Frontal cortex (tissue), 4 donors: ENCODE measurements around the gene RUFY3. TPM values are rescaled to one million over a fixed set of nuclear protein-coding genes. Genes with fewer than 3 reads are reported as not detected.
"Not testable (repeated sequence)": the region's sequence is repeated elsewhere in the genome, so short reads cannot be mapped to it uniquely, and the experiment has no call there.

Source experiments
- DNase-seq, 2 donors: peaks; one replicate each; pipeline ENCODE4 v3.0.0; 2012; ENCODE audit warnings: low spot score in 2 of 2
- FAIRE-seq: peaks from 2 replicates; lab custom pipeline; 2012; peaks lifted over from hg19 to GRCh38; lab: Jason Lieb, UNC
- small RNA-seq: library from RNA; depleted of rRNA; stranded (forward); fragments of <200 nt; gene quantifications from one replicate; pipeline ENCODE3, GENCODE V24; 2014
- total RNA-seq: library from RNA; depleted of rRNA; stranded (reverse); fragments of >200 nt; gene quantifications from one replicate; pipeline ENCODE4 v1.2.3, GENCODE V29; 2014
- donor health status: control.
- donor health status: control.
- donor health status: control.

Gene RUFY3
- total RNA-seq, 1 donor from 2014 or later, result 669 TPM

DNA sequence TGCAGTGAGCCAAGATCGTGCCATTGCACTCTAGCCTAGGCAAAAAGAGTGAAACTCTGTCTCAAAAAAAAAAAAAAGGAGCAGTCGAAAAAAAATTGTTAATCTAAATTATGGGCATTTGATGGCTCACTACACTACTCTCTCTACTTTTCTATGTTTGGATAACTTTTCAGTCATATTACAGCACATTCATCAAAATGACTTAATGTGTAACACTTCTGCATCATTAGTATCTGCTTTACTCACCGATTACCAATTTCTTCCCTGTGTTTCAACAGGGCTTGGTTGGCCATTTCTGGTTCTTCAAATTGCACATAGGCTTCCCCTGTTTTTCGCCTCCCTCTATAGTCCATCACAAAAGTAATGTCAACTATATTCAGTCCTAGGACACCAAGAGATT is 109.5 kb downstream of the RUFY3 start:
- no peak for DNase-seq
- FAIRE-seq, result no peak

DNA sequence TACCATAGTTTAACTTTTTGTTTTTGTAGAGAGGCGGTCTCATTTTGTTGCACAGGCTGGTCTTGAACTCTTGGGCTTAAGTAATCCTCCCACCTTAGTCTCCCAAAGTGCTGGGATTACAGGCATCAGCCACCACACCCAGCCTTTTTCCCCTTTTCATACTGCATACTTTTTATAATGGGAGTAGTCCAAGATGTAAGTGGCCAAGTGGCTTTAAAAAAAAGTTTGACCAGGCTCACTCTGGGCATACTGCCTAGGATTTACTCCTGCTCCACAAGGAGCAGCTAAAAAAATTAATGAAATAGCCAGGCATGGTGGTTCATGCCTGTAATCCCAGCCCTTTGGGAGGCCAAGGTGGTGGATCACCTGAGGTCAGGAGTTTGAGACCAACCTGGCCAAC is 111.9 kb downstream of the RUFY3 start:
- DNase-seq (no peak), FAIRE-seq (no peak)

DNA sequence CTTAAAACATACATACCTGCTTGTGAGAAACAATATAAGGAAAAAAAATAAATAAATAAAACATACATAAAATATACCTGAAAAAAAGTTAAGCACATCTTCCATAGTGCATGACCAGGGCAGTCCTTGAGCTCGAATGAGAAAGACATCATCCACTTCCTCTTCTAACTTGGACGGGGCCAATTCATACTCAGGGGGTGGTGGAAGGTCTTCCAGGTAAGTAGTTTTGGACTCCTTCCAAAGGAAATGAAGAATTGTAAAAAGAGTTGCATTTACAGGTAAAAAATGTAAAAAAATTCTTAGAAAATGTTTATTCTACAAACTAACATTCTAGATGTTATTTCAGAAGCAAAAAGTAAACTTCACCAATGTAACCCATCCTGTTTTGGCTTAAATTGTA is 114.3 kb downstream of the RUFY3 start:
- DNase-seq (no peak), FAIRE-seq (no peak)

DNA sequence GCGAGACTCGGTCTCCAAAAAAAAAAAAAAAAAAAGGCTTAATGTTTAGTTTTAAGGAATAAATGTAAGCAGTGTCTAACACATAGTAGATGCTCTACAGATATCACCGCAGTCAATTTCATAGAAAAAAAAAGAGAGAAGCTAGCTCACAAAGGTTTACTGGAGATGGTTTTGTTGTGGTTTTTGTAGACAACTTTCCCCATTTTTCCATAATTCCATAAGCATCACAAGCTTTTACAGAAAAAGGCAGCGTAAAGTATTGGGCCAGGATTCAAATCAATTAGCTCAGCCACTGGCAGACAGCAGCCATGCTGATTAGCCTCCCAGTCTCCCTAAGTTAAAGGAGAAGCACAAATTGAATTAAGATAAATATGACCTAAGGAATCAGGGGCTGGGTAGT is 116.4 kb downstream of the RUFY3 start:
- no peak for DNase-seq
- no peak for FAIRE-seq

DNA sequence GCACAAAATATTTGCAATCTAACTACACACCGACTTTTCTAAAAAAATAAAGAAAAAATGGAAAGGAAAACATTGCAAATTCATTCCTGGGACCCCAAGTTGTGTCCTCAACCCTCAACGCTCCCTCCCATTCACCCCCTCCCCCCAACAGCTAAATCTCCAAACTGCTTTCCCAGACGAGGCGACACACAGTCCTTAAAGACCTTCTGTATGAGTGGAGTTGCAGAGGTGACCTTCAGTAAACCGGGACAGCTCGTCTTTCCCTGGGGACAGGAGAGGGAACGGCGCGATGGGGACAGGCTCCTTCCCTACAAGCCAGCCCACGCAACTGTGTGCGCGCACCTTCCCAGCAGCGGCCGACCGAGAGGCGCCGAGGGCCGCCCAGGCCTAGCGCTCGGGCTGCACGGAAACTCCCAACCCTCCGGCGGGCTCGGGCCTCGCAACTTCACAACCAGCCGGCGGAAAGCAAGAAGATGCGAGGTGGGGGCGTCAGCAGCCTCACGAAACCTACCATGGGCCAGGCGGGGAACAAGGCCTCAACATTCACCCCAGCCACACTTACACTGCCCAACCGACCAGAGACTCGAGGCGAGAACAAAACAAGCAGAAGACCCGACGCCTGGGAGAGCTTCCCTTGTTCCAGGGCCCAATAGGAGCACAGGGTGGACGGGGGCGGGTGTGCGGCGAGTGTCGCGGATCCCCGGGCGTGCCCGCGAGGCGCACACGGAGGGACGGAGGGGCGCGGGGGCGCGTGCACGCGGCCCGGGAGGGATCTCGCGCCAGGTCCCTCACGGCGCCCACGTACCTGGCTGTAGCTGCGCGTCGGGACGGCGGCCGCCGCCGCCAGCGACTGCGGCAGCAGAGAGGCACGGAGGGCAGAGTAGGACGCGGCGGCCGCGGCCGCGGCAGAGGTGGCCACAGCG is 117.2 kb downstream of the RUFY3 start:
- no peak for FAIRE-seq
- DNase-seq, result peak; percentile 54 to 63

DNA sequence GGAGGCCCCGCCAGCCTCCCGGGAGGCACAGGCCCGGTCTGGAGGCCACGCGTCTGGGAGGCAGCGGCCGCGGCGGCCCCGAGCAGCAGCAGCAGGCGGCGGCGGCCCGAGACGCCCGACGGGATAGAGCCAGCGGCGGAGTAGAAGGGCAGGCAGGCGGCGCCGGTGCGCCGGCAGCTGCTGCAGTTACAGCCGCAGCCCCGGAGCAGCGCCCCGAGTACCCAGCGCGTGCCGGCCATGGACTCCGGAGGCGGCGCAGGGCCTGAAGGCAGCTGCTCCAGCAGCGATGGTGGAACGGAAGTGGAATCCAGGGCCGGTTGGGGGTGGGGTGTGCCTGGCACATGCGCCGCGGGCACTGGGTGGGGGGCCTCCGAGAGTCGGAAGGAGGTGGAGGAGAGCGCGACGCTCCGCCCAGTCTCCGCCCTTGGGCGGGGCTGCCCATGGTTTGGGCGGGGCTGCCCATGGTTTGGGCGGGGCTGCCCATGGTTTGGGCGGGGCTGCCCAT is 117.9 kb downstream of the RUFY3 start, which contains the start of gene GRSF1:
Gene GRSF1 (minus strand): TSS at position 302 of the 505 bp plus-strand sequence. CDS start 63 bp downstream, at position 239.
- DNase-seq (peak; percentile 89 to 90), FAIRE-seq (no peak)

DNA sequence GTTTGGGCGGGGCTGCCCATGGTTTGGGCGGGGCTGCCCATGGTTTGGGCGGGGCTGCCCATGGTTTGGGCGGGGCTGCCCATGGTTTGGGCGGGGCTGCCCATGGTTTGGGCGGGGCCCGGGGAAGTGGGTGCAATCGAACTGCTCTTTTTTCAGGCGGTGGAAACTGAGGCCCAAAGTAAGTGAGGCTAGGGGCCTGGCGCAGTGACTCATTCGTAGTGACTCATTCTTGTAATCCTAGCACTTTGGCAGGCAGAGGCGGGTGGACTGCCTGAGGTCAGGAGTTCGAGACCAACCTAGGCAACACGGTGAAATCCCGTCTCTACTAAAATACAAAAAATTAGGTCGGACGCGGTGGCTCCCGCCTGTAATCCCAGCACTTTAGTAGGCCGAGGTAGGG is 118.4 kb downstream of the RUFY3 start:
- not testable (repeated sequence) for DNase-seq, FAIRE-seq

DNA sequence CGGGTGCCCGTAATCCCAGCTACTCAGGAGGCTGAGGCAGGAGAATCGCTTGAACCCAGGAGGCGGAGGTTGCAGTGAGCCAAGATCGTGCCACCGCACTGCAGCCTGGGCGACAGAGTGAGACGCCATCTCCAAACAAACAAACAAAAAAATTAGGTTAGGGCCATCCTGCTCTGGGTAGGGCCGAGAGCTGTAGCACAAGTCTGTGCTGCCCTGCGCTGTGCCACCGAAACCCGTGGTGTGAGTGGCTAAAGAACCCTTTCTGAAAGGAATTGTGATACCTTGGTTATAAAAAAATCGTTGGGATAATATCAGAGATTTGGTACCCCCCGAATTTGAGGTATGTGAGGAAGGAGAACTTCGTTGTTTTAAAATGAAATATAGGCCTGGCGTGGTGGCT is 118.9 kb downstream of the RUFY3 start:
- FAIRE-seq, DNase-seq: not testable (repeated sequence)

DNA sequence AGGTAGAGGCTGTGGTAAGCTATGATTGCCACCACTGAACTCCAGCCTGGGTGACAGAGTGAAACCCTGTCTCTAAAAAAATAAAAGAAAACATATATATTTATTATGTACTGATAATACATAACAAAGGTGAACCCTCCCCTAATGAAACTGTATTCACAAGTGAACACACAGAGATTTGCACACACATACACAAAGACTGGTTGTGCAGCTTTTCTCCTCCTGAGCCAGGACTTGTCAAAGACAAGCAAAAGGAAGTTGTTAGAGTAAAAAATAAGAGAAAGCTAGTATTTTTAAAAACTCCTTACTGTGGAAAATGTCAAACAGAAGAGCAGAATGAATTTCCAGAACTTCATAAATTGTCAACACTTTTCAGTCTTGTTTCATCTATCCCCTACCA is 119.4 kb downstream of the RUFY3 start:
- no peak for FAIRE-seq
- DNase-seq, result no peak

DNA sequence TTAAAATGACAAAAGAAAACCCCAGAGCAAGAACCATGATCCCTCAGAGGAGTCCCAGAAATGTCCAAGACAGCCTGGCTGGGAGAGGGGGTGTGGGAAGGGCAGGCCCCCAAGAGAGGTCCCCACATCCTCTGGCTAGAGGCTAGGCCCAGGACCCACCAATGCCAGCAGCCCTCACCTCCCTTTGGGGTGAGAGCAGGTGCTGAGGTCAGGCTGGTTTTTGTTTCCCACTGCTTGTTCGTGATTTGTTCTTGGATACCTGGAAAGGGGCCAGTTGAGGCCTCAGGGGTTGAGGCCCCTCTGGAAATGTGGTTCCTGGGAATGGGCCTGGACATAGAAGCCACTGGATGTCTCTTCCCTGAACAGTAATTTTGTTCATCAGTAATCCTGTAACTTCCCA is 120.2 kb downstream of the RUFY3 start:
- DNase-seq (no peak), FAIRE-seq (no peak)

DNA sequence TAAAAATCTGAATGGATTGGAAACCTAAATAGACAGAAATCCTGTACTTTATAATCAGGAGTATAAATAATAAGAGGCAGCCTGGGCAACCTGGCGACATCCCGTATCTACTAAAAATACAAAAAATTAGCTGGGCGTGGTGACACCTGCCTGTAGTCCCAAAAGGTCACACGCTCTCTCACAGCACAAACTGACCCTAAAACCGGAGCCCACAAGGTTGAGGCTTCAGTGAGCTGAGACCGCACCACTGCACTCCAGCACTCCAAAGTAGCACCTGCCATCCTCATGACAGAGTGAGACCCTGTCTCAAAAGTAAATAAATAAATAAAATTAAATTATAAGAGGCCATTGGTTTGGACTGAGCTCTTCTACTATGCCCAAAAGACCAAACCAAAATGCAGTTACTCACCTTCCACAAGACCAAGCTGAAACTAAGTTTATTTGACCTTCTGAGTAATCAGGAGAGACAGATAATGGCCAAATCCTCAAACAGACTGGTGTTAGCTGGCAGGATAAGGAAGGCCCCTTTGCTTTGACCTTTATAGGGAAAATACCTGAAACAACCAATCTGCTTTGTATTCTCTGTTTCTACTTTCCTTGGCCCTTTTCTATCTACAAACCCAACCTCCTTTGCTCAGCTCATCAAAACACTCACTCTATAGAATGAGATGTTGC is 121.1 kb downstream of the RUFY3 start:
- no peak for FAIRE-seq

DNA sequence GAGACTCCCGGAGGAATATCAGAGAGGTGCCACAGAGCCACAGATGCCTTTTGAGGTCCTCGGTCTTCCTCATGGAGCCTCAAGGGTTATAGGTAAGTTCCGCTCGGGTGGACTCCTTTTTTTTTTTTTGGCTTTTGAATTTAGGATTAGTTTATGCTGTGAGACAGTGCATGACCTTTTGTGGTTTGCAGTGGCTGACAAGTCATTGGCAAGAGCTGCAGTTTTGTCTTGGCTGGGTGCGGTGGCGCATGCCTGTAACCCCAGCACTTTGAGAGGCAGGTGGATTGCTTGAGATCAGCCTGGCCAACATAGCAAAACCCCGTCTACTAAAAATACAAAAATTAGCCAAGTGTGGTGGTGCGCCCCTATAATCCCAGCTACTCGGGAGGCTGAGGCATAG is 122.4 kb downstream of the RUFY3 start:
- DNase-seq, result no peak
- no peak for FAIRE-seq

More for the DNA sequence above, 121.1 kb downstream of the RUFY3 start:
- DNase-seq, result no peak

DNA sequence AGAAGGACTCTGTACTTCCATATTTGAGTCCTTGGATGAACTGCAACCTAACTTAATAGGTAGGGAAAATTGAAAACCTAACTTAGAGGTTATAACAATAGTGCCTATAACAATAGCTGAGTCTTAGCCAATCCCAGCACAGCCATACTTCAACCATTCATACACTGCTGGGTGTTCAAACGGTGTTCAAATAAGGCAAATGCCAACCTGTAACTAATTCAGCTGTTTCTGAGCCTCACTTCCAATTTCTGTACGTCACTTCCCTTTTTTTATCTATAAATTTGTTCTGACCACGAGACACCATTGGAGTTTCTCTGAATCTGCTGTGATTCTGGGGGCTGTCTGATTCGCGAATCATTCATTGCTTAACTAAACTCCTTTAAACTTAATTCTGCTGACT is 127.5 kb downstream of the RUFY3 start:
- DNase-seq (no peak), FAIRE-seq (no peak)

DNA sequence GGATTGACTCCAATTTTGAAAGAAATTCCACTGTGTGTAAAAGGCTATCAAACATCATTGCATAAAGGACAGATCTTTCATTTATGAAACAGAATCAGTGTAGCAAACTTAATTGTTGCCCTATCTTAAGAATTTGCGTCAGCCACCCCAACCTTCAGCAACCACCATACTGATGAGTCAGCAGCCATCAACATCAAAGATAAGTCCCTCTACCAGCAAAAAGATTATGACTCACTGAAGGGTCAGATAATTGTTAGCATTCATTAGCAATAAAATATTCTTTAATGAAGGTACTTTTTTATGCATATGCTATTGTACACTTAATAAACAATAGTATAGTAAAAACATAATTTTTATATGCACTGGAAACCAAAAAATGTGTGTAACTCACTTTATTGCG is 133.7 kb downstream of the RUFY3 start:
- DNase-seq, result no peak
- no peak for FAIRE-seq

Small RNA genes within 50 kb of the gene (small RNA-seq; reads per million reads assigned to genes)
- gene RF00026 (not detected), gene RNU6-520P (not detected), gene RNU6-784P (not detected), gene RNU6-891P (not detected)

Other genes with a start within 250 kb of the RUFY3 start
- gene MUC7, start 249.8 kb upstream of the RUFY3 start, total RNA-seq, result not detected
- gene AMTN, start 203.4 kb upstream of the RUFY3 start, total RNA-seq, result not detected
- 1.2 TPM for gene AMBN, start 129.7 kb upstream of the RUFY3 start, total RNA-seq
- gene ENAM, start 93.2 kb upstream of the RUFY3 start, total RNA-seq, result under 0.01 TPM
- under 0.01 TPM for gene JCHAIN, start 55.5 kb upstream of the RUFY3 start, total RNA-seq
- 16.3 TPM for gene UTP3, start 33.4 kb upstream of the RUFY3 start, total RNA-seq
- gene GRSF1, start 117.9 kb downstream of the RUFY3 start, total RNA-seq, result 47.3 TPM
- gene MOB1B, start 180.4 kb downstream of the RUFY3 start, total RNA-seq, result 26.1 TPM